Panc1 (cell line): Measurements from ENCODE around the gene RBPMS2. TPM values are rescaled to one million over a fixed set of nuclear protein-coding genes. Genes with fewer than 3 reads are reported as not detected.
A peak's percentile ranks its signal among the peaks of the same experiment; 100 is the strongest.

Experiments
- ATAC-seq: fragments of 200-7000 bp; cut with Tn5 transposase; 2 replicates; pipeline ENCODE4 v1.9.1; 2020; ENCODE audit warnings: mild to moderate bottlenecking, moderate library complexity
- BruUV-seq: library from RNA; stranded (reverse); fragments of 400-500 nt; replicated peaks from 2 replicates; lab custom pipeline; 2021; lab: Mats Ljungman, UMichigan
- CTCF ChIA-PET: fragments of 300-600 bp; sonication (Branson Sonifier 250); formaldehyde crosslinking; loops from one replicate; lab custom pipeline; 2022; ENCODE audit warnings: antibody characterized with exemption; lab: Charles Lee
- POLR2A ChIA-PET: fragments of 300-600 bp; sonication (Branson Sonifier 250); formaldehyde crosslinking; loops from one replicate; lab custom pipeline; 2022; ENCODE audit warnings: antibody characterized with exemption; lab: Charles Lee
- DNase-seq: peaks from one replicate; pipeline ENCODE4 v3.0.0-alpha.2; 2010; ENCODE audit warnings: low read depth, low spot score
- H3K27ac ChIP-seq: 2 replicates; pipeline ENCODE4 v1.5.1; 2011; ENCODE audit warnings: mild to moderate bottlenecking, low read length, inconsistent platforms
- H3K27me3 ChIP-seq: fragments of 200-500 bp; sonication (Bioruptor generic); 2 replicates; pipeline ENCODE4 v1.6.0; 2014; ENCODE audit warnings: low read length, inconsistent platforms; ENCODE audit not compliant: control insufficient read depth, insufficient read depth
- H3K36me3 ChIP-seq: fragments of 200-500 bp; sonication (Bioruptor generic); 2 replicates; pipeline ENCODE4 v1.5.1; 2014; ENCODE audit warnings: inconsistent platforms, mild to moderate bottlenecking, low read length, moderate library complexity; ENCODE audit not compliant: control insufficient read depth, insufficient read depth
- H3K4me1 ChIP-seq: 2 replicates; pipeline ENCODE4 v1.5.1; 2011; ENCODE audit warnings: inconsistent platforms, mild to moderate bottlenecking, low read length, moderate library complexity; ENCODE audit not compliant: control insufficient read depth, insufficient read depth
- H3K4me3 ChIP-seq, 2 experiments: 2 replicates each; pipeline ENCODE4 v1.5.1; 2011 to 2012; ENCODE audit warnings: low read depth in 2 of 2, low read length in 2 of 2, mild to moderate bottlenecking in 2 of 2, inconsistent platforms in 1 of 2, moderate library complexity in 1 of 2
- H3K9me3 ChIP-seq: fragments of 200-500 bp; sonication (Bioruptor generic); 2 replicates; pipeline ENCODE4 v1.5.1; 2014; ENCODE audit warnings: low read depth, mild to moderate bottlenecking, inconsistent platforms, low read length, moderate library complexity; ENCODE audit not compliant: control insufficient read depth, insufficient read depth
- POLR2AphosphoS5 ChIP-seq: IDR thresholded peaks from 2 replicates; pipeline ENCODE4 v1.6.1; 2012; ENCODE audit warnings: mild to moderate bottlenecking, low read depth, low read length, moderate library complexity
- SIN3A ChIP-seq: IDR thresholded peaks from 2 replicates; pipeline ENCODE4 v1.6.1; 2012; ENCODE audit warnings: low read depth, mild to moderate bottlenecking, low read length, moderate library complexity, borderline replicate concordance; ENCODE audit not compliant: insufficient read depth
- TCF7L2 ChIP-seq: IDR thresholded peaks from 2 replicates; pipeline ENCODE4 v1.6.1; 2011; ENCODE audit warnings: mild to moderate bottlenecking, low read depth, low read length, inconsistent platforms
- in situ Hi-C: cut with HindIII; loops from 2 replicates; pipeline ENCODE4 v1.10.0; 2016; ENCODE audit warnings: low sequenced_read_pairs, low pct_unique_long_range_greater_than_20kb
- intact Hi-C: fragments of 100-400 bp; cut with micrococcal nuclease; formaldehyde crosslinking; loops from one replicate; pipeline ENCODE4 v1.10.0; 2022; ENCODE audit not compliant: unreplicated experiment
- total RNA-seq: library from RNA; stranded (reverse); gene quantifications from one replicate; pipeline ENCODE4 v1.2.1, GENCODE V29; 2021; ENCODE audit not compliant: unreplicated experiment
- TF ChIP-seq, protein P1 (sequence below), 2 experiments: IDR thresholded peaks; 2 replicates each; pipeline ENCODE4 v1.6.1; 2011 to 2012; ENCODE audit warnings: low read depth in 2 of 2, control low read depth in 1 of 2, low read length in 1 of 2, mild to moderate bottlenecking in 1 of 2, moderate library complexity in 1 of 2; ENCODE audit not compliant: insufficient read depth in 1 of 2
- TF ChIP-seq, protein P2 (sequence below): fragments of 450-650 bp; IDR thresholded peaks from 2 replicates; pipeline ENCODE4 v1.5.1; 2017; ENCODE audit warnings: mild to moderate bottlenecking

Gene RBPMS2
- total RNA-seq, 1 experiment from 2014 or later = 33.7 TPM

DNA sequence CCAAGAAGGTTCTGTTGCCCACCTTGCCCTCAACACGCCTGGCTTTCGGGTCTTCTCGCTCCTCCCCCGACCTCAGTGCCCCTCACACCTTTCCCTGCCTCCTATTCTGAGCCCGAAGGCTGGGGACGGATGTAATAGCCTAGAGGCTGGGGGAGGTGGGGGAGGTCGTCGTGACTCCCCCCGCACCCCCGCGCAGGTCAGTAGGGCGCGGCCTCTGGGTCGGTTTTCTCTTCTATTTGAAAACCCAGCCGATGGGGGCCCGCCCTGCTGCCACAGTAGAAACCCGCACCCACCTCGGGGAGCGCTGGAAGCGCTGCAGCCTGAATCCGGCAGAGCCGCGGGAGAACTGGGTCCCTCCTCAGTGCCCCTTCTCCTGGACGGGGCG is 1.0 kb upstream of the RBPMS2 start:
- no TSS peak for BruUV-seq
- ChIA-PET CTCF (no interaction called here), POLR2A (no interaction called here)
- Histone ChIP-seq H3K27ac (peak overlapping the region; percentile 74; the same call in 1 of the 2 replicates), H3K36me3 (no peaks in the 10 kb centered on the region), H3K27me3 (no peaks in the 10 kb centered on the region), H3K9me3 (no peaks in the 10 kb centered on the region), H3K4me1 (peaks cover 15% of the 10 kb centered on the region), H3K4me3 (peak overlapping the region; percentile 55 to 70)
- in situ Hi-C loops = no loop called here
- no peak for DNase-seq
- intact Hi-C loops = no loop called here
- no peak for ATAC-seq
- TF ChIP-seq POLR2AphosphoS5 = no peak
- TF ChIP-seq, protein P1, sequence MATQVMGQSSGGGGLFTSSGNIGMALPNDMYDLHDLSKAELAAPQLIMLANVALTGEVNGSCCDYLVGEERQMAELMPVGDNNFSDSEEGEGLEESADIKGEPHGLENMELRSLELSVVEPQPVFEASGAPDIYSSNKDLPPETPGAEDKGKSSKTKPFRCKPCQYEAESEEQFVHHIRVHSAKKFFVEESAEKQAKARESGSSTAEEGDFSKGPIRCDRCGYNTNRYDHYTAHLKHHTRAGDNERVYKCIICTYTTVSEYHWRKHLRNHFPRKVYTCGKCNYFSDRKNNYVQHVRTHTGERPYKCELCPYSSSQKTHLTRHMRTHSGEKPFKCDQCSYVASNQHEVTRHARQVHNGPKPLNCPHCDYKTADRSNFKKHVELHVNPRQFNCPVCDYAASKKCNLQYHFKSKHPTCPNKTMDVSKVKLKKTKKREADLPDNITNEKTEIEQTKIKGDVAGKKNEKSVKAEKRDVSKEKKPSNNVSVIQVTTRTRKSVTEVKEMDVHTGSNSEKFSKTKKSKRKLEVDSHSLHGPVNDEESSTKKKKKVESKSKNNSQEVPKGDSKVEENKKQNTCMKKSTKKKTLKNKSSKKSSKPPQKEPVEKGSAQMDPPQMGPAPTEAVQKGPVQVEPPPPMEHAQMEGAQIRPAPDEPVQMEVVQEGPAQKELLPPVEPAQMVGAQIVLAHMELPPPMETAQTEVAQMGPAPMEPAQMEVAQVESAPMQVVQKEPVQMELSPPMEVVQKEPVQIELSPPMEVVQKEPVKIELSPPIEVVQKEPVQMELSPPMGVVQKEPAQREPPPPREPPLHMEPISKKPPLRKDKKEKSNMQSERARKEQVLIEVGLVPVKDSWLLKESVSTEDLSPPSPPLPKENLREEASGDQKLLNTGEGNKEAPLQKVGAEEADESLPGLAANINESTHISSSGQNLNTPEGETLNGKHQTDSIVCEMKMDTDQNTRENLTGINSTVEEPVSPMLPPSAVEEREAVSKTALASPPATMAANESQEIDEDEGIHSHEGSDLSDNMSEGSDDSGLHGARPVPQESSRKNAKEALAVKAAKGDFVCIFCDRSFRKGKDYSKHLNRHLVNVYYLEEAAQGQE (IDR thresholded peaks at IDR 0.05; ENCODE audit: insufficient read depth in 1 of 2, low read depth in 2 of 2, low read length in 1 of 2) = no peak
- TF ChIP-seq, protein P2, sequence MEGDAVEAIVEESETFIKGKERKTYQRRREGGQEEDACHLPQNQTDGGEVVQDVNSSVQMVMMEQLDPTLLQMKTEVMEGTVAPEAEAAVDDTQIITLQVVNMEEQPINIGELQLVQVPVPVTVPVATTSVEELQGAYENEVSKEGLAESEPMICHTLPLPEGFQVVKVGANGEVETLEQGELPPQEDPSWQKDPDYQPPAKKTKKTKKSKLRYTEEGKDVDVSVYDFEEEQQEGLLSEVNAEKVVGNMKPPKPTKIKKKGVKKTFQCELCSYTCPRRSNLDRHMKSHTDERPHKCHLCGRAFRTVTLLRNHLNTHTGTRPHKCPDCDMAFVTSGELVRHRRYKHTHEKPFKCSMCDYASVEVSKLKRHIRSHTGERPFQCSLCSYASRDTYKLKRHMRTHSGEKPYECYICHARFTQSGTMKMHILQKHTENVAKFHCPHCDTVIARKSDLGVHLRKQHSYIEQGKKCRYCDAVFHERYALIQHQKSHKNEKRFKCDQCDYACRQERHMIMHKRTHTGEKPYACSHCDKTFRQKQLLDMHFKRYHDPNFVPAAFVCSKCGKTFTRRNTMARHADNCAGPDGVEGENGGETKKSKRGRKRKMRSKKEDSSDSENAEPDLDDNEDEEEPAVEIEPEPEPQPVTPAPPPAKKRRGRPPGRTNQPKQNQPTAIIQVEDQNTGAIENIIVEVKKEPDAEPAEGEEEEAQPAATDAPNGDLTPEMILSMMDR = no peak
- TF ChIP-seq TCF7L2 = no peak
- no peak for TF ChIP-seq SIN3A

DNA sequence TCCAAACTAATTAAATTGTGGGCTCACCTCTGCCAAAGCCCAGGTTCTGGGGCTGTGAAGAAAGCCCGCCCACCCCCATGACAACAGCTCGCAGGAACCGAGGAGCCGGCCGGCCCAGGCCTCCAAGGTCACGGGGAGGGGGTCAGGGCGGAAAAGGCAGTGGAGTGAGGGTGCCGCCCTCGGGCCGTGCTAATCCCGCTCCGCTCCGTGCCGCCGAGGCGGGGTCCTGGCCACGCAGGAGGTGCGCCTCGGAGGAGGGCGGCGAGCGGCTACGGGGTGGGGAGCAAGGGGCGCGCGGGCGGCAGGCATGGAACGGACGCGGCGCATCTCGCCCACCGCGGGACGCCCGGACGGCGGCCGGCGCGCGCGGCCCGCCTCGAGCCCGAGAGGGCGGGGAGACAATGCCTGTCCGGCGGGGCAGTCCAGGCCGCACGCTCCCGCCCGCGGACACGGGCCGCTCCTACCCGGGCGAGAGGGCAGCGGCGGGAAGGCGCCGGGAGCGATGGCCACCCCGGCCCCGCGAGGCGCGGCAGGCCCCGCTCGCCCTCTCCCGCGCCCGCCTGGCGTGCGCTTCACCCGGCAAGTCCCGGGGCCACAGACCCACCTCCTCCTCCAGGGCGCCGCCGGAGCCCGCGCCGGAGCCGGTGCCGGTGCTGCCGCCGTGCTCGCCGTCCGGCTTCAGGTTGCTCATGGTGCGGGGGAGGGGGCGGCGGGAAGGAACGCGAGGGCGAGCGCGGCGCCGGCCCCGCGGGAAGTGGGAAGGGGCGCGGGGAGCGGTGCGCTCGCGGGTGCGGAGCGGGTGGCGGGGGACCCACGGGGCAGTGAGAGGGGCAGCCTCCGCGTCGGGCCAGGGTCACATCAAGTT is 528 bp downstream of the RBPMS2 start:
- no TSS peak for BruUV-seq
- CTCF ChIA-PET = no interaction called here
- POLR2A ChIA-PET = no interaction called here
- Histone ChIP-seq H3K4me3 (peak overlapping the region; percentile 40 to 69), H3K9me3 (no peaks in the 10 kb centered on the region), H3K27me3 (no peaks in the 10 kb centered on the region), H3K4me1 (peaks cover 15% of the 10 kb centered on the region), H3K27ac (peak overlapping the region; percentile 74), H3K36me3 (no peaks in the 10 kb centered on the region)
- TF ChIP-seq TCF7L2 (no peak), POLR2AphosphoS5 (no peak), SIN3A (no peak)
- TF ChIP-seq, protein P2 = no peak
- TF ChIP-seq, protein P1 (IDR thresholded peaks at IDR 0.05; ENCODE audit: insufficient read depth in 1 of 2, low read depth in 2 of 2, low read length in 1 of 2) = no peak
- no peak for DNase-seq
- in situ Hi-C loops (no loop called here), intact Hi-C loops (no loop called here)
- peak; percentile 65 for ATAC-seq
